GM12892 (cell line): Measurements from ENCODE around the gene ESAM.

Experiments
- POLR2A ChIP-seq: IDR thresholded peaks from 2 replicates; pipeline ENCODE4 v1.6.1; 2011; ENCODE audit warnings: low read depth, low read length, control low read depth
- POLR2AphosphoS5 ChIP-seq: IDR thresholded peaks from 2 replicates; pipeline ENCODE4 v1.6.1; 2011; ENCODE audit warnings: low read depth, low read length, control low read depth

GRCh38 chr11:124769806-124770774 lies 8.0 kb upstream of the ESAM start:
- TF ChIP-seq POLR2AphosphoS5 (no peak), POLR2A (no peak)
